Activated CD4-positive, alpha-beta T cell treated with anti-CD3 and anti-CD28 coated beads, Interleukin-2, amount 10 ng/mL, durations not matched to agents 7 days and 5 days (primary cell): ENCODE data around the gene SUCLG1. TPM values are rescaled to one million over a fixed set of nuclear protein-coding genes. Genes with fewer than 3 reads are reported as not detected.

Experiments
- CTCF ChIA-PET: fragments of 350-600 bp; sonication (Branson Sonifier 250); formaldehyde crosslinking; loops from one replicate; lab custom pipeline; 2021; ENCODE audit warnings: antibody characterized with exemption; lab: Charles Lee
- POLR2A ChIA-PET: fragments of 350-600 bp; sonication (Branson Sonifier 250); formaldehyde crosslinking; loops from one replicate; lab custom pipeline; 2021; ENCODE audit warnings: antibody characterized with exemption; lab: Charles Lee
- DNase-seq: peaks from one replicate; pipeline ENCODE4 v3.0.0-alpha.2; 2020
- H3K27ac Mint-ChIP-seq: one replicate; pipeline ENCODE4 v1.8.0; 2021; ENCODE audit warnings: mild to moderate bottlenecking, moderate library complexity, mixed read lengths
- H3K27me3 Mint-ChIP-seq: one replicate; pipeline ENCODE4 v1.8.0; 2021; ENCODE audit warnings: mixed read lengths
- H3K36me3 Mint-ChIP-seq: one replicate; pipeline ENCODE4 v1.8.0; 2021; ENCODE audit warnings: low read depth, mixed read lengths
- H3K4me1 Mint-ChIP-seq: one replicate; pipeline ENCODE4 v1.8.0; 2021; ENCODE audit warnings: mixed read lengths
- H3K4me3 Mint-ChIP-seq: one replicate; pipeline ENCODE4 v1.8.0; 2021; ENCODE audit warnings: mild to moderate bottlenecking, moderate library complexity, mixed read lengths
- H3K9me3 Mint-ChIP-seq: one replicate; pipeline ENCODE4 v1.8.0; 2021; ENCODE audit warnings: mixed read lengths
- total RNA-seq, 2 experiments: library from RNA; stranded (reverse); gene quantifications; one replicate each; pipeline ENCODE4 v1.2.3, GENCODE V29; 2021

Gene SUCLG1
- total RNA-seq, 2 experiments from 2014 or later: 73.4 to 79.7 TPM

DNA sequence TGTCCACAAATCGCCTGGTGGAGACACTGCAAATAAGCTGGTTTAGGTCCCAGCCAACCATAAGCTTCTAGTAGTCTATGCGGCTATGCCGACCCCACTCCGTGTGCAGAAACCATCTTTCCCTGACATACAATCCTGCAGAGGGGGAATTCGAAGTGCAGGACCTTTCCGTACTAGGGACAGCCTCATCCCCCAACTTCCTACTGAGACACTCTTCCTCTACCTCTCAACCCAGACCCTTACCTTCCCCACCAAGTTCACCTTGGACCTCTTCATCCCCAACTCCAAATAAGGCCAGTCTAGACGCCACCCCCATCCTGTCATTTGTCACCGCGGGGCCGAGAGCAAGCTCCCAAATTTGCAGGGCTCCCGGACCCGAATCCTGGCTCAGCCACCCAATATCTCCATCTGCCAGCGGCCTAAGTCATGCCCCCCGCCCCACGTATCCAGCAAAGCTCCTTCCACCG, 496 bp downstream of the SUCLG1 start:
- DNase-seq: peak; percentile 40
- peaks cover 50% of the 10 kb centered on the region for H3K4me1 Mint-ChIP-seq
- POLR2A ChIA-PET: no interaction called here
- no peaks in the 10 kb centered on the region for H3K9me3 Mint-ChIP-seq
- no peaks in the 10 kb centered on the region for H3K27me3 Mint-ChIP-seq
- H3K36me3 Mint-ChIP-seq: peaks cover 5% of the 10 kb centered on the region
- H3K4me3 Mint-ChIP-seq: peak overlapping the region; percentile 83
- CTCF ChIA-PET: interaction anchor here (0.6 to 2.2 kb wide), 3 partner anchors 10 to 103 kb away, joined by 3 to 10 read pairs (median 3); no protein-coding TSS in a partner anchor
- H3K27ac Mint-ChIP-seq: peak overlapping the region; percentile 95

GRCh38 chr2:84457686-84458085, 1.4 kb downstream of the SUCLG1 start:
- H3K27ac Mint-ChIP-seq: no peak overlapping the region
- POLR2A ChIA-PET: no interaction called here
- DNase-seq: no peak
- no peaks in the 10 kb centered on the region for H3K27me3 Mint-ChIP-seq
- H3K36me3 Mint-ChIP-seq: peaks cover 5% of the 10 kb centered on the region
- H3K4me1 Mint-ChIP-seq: peaks cover 50% of the 10 kb centered on the region
- H3K4me3 Mint-ChIP-seq: peak overlapping the region; percentile 83
- no peaks in the 10 kb centered on the region for H3K9me3 Mint-ChIP-seq
- CTCF ChIA-PET: no interaction called here

- Mint-ChIP-seq H3K27ac (no peak overlapping the region), H3K4me1 (peaks cover 48% of the 10 kb centered on the region), H3K4me3 (no peak overlapping the region), H3K9me3 (no peaks in the 10 kb centered on the region), H3K36me3 (peaks cover 5% of the 10 kb centered on the region), H3K27me3 (no peaks in the 10 kb centered on the region)
- POLR2A ChIA-PET: no interaction called here
- CTCF ChIA-PET: no interaction called here
- no peak for DNase-seq
Observed at GRCh38 chr2:84456156-84456555, 2.9 kb downstream of the SUCLG1 start.

GRCh38 chr2:84454581-84454980, 4.5 kb downstream of the SUCLG1 start:
- CTCF ChIA-PET: no interaction called here
- DNase-seq: no peak
- POLR2A ChIA-PET: no interaction called here
- H3K36me3 Mint-ChIP-seq: peaks cover 5% of the 10 kb centered on the region
- H3K27me3 Mint-ChIP-seq: no peaks in the 10 kb centered on the region
- no peak overlapping the region for H3K27ac Mint-ChIP-seq
- peaks cover 53% of the 10 kb centered on the region for H3K4me1 Mint-ChIP-seq
- no peaks in the 10 kb centered on the region for H3K9me3 Mint-ChIP-seq
- H3K4me3 Mint-ChIP-seq: no peak overlapping the region

DNA sequence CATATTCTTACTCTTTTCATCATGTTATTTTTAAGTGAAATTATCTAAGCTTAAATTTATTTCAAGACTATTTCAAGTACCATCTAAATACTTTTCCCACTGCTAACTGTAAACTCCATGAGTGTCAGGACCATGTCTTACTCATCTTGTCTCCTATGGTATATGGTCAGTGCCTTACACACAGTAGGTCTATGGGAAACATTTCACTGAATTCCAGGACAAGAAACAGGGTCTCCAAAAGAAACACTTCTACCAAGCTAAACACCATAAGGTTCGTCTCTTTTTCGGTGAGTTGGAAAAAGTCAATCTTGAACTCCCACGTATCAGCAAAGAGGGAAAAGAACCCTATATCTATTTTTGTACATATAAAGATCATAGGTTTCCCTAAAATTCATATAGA, 6.5 kb downstream of the SUCLG1 start:
- H3K27ac Mint-ChIP-seq: no peak overlapping the region
- H3K9me3 Mint-ChIP-seq: no peaks in the 10 kb centered on the region
- no peak for DNase-seq
- ChIA-PET POLR2A (no interaction called here), CTCF (no interaction called here)
- peaks cover 8% of the 10 kb centered on the region for H3K36me3 Mint-ChIP-seq
- H3K4me3 Mint-ChIP-seq: no peak overlapping the region
- peaks cover 41% of the 10 kb centered on the region for H3K4me1 Mint-ChIP-seq
- no peaks in the 10 kb centered on the region for H3K27me3 Mint-ChIP-seq

DNA sequence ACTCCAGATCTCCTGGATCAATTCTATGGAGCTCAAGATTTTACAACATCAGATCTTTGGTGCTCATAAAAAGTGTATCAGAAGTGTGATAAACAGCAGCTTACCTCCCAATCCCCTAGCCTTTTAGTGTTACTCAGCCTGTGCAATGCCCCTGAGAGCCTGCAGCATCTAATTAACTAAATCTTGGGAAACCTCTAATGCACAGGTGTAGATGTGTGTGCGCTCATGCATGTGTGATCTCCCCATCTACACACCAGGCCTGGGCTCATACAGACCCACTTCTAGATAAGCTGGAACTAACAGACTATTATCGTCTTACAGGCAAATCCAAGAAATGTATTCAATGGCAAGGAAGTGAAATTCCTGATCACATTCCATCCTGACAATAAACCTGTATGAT, 7.5 kb downstream of the SUCLG1 start:
- no peak for DNase-seq
- Mint-ChIP-seq H3K27ac (no peak overlapping the region), H3K4me1 (peaks cover 36% of the 10 kb centered on the region), H3K36me3 (peaks cover 13% of the 10 kb centered on the region), H3K4me3 (no peak overlapping the region), H3K27me3 (no peaks in the 10 kb centered on the region), H3K9me3 (no peaks in the 10 kb centered on the region)
- POLR2A ChIA-PET: no interaction called here
- CTCF ChIA-PET: no interaction called here

DNA sequence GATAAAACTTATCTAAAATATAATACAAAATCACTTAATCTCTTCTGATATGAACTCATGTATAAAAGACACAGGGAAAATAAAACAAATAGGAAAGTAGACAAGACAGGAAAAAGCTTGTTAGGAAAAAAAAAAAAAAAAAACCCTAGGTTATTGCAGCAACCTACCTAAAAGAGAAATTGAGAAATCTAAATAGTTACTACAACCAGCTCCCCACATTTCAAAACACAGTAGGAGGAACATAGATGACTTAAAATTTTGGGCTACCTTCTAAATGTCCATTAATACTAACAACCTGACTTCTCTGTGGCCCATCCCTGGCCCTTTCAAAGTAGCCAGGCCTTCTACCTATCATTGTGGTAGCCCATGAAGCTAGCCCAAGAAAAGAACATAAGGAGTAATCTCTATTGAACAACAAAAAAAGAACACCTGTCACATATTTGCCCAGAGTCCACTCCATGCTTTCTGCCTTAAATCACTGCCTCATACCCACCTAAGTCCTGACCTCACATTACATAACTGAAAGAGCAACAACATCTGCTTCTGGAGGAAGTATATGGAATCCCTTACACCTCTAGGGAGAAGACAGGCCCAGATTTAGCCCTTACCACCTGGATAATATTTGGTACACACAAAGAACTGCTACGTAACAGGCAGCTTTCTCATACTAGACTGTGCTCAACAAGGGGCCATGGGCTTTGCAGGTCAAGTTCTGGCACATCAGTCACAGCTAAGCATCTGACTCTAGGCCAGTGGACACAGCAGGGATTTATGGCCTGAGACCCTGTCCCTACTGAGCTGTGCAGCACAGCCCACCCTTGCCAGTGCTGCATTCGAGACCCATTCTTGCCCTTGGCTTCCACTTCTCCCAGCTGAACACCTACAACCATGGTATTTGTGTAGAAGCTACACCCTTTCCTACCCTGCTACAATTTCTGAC, 8.5 kb downstream of the SUCLG1 start:
- Mint-ChIP-seq H3K27me3 (no peaks in the 10 kb centered on the region), H3K9me3 (no peaks in the 10 kb centered on the region), H3K36me3 (peaks cover 21% of the 10 kb centered on the region), H3K4me1 (peaks cover 32% of the 10 kb centered on the region), H3K27ac (no peak overlapping the region), H3K4me3 (no peak overlapping the region)
- ChIA-PET POLR2A (no interaction called here), CTCF (interaction anchor here (0.6 kb wide), 1 partner anchor 731 kb away, joined by 3 read pairs; no protein-coding TSS in a partner anchor)
- no peak for DNase-seq

DNA sequence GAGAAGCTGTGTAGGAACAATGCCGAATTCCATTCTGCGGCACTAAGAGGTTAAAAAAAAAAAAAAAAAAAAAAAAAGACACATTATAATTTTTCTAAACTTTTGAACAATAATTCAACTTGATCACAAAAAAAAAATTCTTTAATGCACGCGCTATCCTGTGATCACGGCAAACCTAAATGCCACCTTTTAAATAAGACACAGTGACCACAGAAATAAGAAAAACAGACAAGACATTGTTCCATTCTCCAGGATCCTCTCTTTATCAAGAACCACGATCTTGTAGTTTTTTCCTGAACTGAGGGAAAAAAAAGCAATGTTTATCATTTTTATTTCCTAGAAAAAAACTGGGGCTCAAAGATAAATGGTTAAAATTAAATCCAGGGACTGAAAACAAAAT, 9.4 kb downstream of the SUCLG1 start:
- CTCF ChIA-PET: no interaction called here
- DNase-seq: no peak
- H3K4me1 Mint-ChIP-seq: peaks cover 31% of the 10 kb centered on the region
- POLR2A ChIA-PET: no interaction called here
- H3K4me3 Mint-ChIP-seq: no peak overlapping the region
- no peaks in the 10 kb centered on the region for H3K9me3 Mint-ChIP-seq
- no peak overlapping the region for H3K27ac Mint-ChIP-seq
- no peaks in the 10 kb centered on the region for H3K27me3 Mint-ChIP-seq
- H3K36me3 Mint-ChIP-seq: peaks cover 29% of the 10 kb centered on the region

DNA sequence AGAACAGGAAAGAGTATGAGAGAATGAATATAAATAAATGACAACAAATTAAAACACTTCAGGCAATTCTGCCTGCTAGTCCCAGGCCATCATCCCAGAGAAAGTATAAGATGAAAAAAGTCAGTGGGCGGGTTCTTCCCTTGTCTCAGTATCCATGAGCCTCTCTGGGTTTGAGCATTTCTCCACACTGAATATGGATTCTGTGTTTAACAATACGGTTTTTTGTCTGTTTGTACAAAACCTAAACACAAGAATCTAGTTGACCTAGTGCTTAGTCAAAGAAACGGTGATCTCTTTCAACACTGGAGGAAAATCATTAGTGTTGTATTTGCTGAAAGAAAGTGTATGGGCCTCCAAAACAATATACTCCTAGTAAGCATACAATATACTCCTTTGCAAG, 10.0 kb downstream of the SUCLG1 start:
- H3K4me3 Mint-ChIP-seq: no peak overlapping the region
- no peaks in the 10 kb centered on the region for H3K27me3 Mint-ChIP-seq
- no peak overlapping the region for H3K27ac Mint-ChIP-seq
- H3K9me3 Mint-ChIP-seq: no peaks in the 10 kb centered on the region
- CTCF ChIA-PET: no interaction called here
- DNase-seq: no peak
- peaks cover 28% of the 10 kb centered on the region for H3K4me1 Mint-ChIP-seq
- H3K36me3 Mint-ChIP-seq: peaks cover 31% of the 10 kb centered on the region
- POLR2A ChIA-PET: no interaction called here

GRCh38 chr2:84443477-84443876, 15.6 kb downstream of the SUCLG1 start:
- H3K4me3 Mint-ChIP-seq: no peak overlapping the region
- H3K4me1 Mint-ChIP-seq: peaks cover 26% of the 10 kb centered on the region
- H3K27ac Mint-ChIP-seq: no peak overlapping the region
- H3K9me3 Mint-ChIP-seq: no peaks in the 10 kb centered on the region
- no peaks in the 10 kb centered on the region for H3K27me3 Mint-ChIP-seq
- POLR2A ChIA-PET: no interaction called here
- H3K36me3 Mint-ChIP-seq: peaks cover 74% of the 10 kb centered on the region
- CTCF ChIA-PET: no interaction called here
- no peak for DNase-seq

- H3K36me3 Mint-ChIP-seq: peaks cover 79% of the 10 kb centered on the region
- peaks cover 29% of the 10 kb centered on the region for H3K4me1 Mint-ChIP-seq
- H3K27ac Mint-ChIP-seq: no peak overlapping the region
- H3K4me3 Mint-ChIP-seq: no peak overlapping the region
- POLR2A ChIA-PET: no interaction called here
- DNase-seq: no peak
- H3K27me3 Mint-ChIP-seq: no peaks in the 10 kb centered on the region
- CTCF ChIA-PET: no interaction called here
- H3K9me3 Mint-ChIP-seq: no peaks in the 10 kb centered on the region
Observed at GRCh38 chr2:84442888-84443287, 16.2 kb downstream of the SUCLG1 start.

GRCh38 chr2:84441505-84441904, 17.6 kb downstream of the SUCLG1 start:
- no peaks in the 10 kb centered on the region for H3K9me3 Mint-ChIP-seq
- CTCF ChIA-PET: no interaction called here
- H3K36me3 Mint-ChIP-seq: peaks cover 82% of the 10 kb centered on the region
- no peak overlapping the region for H3K4me3 Mint-ChIP-seq
- peaks cover 24% of the 10 kb centered on the region for H3K4me1 Mint-ChIP-seq
- DNase-seq: no peak
- no peaks in the 10 kb centered on the region for H3K27me3 Mint-ChIP-seq
- POLR2A ChIA-PET: no interaction called here
- no peak overlapping the region for H3K27ac Mint-ChIP-seq

DNA sequence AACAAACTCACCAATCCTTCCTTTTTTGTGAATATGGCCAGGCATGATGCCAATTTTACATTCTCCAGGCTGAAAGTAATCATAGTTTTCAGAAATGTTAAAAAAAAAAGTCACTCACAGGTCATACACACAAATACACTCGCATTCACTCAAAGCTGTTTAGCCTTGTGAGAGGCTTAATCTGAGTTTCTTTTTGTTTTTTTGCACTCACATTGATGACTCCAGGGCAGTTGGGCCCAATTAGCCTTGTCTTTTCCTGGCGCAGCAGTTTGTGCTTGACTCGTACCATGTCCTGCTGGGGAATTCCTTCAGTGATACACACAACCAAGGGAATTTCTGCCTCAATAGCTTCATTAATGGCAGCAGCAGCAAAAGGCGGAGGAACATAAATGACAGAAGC, 18.0 kb downstream of the SUCLG1 start:
- Mint-ChIP-seq H3K36me3 (peaks cover 79% of the 10 kb centered on the region), H3K27ac (no peak overlapping the region), H3K4me3 (no peak overlapping the region), H3K4me1 (peaks cover 22% of the 10 kb centered on the region), H3K9me3 (no peaks in the 10 kb centered on the region), H3K27me3 (no peaks in the 10 kb centered on the region)
- CTCF ChIA-PET: no interaction called here
- POLR2A ChIA-PET: no interaction called here
- DNase-seq: no peak
